NCI-H345 (cell line): ENCODE results near the gene DEDD2.

Source experiments
- DNase-seq: peaks from one replicate; lab custom pipeline; 2025; lab: John Stamatoyannopoulos, UW

DEDD2 gene

DNA sequence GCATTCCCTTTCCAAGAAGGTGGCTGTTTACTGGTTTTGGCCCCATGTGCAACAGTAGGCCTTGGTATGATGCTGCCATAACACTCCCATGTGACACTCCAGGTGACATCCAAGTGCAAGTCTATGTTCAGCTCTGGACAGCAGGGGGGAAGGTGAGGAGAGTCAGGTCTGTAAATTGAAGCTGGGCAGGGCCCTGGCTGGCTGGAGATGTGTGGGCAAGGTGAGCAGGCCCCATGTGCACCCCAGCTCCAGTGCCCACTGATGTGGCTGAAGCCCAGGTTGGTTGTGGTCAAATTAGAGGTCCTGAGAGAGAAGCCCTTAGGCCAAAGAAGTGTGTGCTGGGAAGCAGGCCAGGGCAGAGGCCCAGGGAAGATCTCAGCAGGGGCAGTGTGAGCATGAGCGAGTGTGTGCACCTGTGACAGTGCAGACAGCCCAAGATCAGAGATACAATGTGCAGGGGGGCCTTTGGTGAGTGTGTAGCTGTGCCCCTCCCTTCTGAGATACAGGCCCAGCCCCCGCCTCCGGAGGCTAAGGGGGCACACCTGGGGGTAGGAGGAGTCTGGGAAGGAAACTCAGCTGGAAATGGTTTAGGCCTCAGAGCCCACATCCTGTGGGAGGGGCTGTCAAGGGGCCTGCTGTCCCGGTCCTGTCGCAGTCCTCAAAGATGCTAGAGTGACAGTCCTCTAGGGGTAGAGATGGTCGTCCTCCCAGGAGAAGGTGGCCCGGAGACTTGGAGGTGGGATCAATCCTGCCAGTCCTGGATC lies 18.6 kb downstream of the DEDD2 start:
- DNase-seq = no peak

DNA sequence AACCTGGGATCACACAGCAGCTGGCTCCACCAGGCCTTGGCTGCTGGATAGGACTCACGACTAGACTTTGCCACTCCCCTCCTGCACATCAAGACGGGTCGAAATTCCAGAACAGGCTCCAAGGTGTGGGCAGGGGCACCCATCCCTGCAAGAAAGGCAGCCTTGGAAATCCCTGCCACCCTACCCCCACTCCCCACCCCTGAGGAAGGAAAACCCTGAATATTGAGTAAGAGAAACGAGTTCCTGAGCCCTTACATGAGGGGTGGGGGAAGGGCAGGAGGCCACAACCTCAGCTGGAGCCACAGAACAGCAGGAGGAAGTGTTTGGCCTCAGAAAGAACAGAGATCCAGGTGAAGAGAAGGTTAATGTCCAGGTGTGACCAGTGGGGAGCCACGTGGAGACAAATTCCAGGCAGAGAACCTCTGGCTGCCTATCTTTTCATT lies 20.1 kb downstream of the DEDD2 start:
- no peak for DNase-seq

DNA sequence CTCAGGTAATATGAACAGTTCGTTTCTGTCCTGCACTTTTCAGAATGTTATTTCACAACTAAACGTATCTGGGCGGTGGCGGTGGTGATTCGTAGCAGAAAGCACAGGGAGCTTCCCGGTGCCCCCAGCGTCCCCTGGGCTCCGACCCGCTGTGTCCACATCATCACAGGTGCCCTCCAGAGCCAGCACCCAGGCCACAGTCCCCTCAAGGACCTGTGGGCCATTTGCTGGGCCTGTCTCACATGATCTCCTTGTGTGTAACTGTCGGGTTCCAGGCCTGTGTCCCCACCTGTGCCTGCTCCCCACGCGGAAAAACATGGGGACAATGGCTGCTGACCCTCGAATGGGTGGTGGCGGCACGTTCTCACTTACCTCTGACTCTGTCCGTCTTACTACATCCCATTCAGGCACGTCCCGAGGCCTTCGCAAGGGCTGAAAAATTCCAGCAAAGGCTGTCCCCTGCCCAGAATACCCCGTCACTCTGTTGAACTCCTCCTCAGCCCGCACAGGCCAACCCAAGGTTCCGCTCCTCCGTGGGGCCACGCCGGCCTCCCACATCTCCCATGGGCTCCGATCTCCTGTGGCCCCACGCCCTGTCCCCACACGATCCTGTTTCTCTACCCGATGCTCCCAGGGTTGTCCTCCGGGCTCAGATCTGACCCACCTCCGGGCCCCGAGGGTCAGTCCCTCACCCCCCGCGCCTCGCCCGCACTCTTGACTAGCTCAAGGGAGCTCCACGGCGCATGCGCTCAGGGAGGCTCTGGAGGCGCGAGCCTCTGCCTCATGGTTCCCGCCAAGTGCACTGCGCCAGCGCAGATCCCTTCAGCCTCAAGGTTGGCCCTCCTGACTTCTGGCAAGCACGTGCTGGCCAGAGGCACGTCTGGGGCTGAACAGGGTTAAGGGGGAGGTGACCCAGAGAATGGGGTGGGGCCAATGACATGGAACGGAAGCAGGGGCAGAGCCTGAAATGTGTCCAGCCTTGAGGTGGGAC lies 21.2 kb downstream of the DEDD2 start:
- DNase-seq = no peak

DNA sequence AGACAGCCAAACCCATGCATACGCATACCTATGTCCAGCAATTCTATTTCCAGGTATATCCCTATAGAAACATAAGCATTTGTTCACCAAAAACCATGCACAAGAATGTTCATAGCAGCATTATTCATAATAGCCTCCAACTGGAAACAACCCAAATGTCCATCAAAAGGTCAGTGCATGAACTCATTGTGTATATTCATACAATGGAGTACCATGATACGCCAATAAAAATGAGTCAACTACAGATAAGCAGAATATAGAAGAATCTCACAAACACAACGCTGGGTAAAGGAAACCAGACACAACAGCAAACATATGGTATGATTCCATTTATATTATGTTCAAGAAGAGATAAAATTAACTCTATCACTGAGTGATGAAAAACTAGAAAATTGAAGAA lies 23.8 kb downstream of the DEDD2 start:
- no peak for DNase-seq

DNA sequence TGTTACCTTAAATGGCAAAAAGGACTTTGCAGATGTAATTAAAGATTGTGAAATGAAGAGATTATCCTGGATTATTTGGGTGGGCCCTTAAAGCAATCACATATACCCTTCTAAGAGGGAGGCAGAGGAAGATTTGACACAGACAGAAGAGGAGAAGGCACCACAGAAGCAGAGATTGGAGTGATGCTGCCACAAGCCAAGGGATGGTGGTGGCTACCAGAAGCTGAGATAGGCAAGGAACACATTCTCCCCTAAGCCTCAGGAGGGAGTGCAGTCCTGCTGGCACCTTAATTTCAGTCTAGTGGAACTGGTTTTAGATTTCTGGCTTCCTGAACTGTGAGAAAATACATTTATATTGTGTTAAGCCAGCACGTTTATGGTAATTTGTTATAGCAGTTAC lies 24.2 kb downstream of the DEDD2 start:
- DNase-seq = no peak

DNA sequence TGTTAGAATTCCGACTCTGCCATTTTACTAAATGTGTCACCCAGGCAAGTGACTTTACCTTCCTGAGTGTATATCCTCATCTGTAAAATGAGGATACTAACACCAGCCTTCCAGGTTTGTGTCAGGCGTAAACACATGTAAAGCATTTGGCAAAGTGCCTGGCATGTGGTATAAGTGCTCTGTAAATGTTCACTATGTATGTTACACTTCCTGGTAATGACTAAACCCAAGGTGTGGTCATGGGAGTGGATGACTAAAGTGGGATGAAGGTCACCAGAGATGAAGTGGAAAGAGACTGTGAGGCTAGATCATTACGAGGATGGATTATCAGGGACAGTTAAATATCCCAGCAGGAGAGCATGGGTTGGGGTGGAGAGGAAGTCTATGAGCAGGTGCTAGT lies 25.6 kb downstream of the DEDD2 start:
- DNase-seq = peak; percentile 87

DNA sequence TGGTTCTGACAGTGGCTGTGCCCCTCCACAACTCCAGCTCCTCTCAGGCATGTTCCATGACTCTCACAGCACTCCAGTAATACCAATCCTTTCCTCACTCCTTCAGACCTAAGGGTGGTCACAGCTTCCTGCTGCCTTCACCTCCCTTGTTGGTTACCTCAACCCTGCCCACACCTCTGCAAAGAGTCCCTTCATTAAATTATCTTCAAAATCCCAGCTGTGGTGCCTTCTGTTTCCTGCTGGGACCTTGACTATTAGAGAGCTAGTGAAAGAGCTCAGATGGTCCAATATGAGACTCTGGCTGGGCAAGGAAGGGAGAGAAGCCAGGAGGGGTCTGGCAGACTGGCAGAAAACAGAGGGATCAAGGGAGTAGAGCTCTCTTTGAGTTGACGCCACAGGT lies 26.1 kb downstream of the DEDD2 start:
- DNase-seq = no peak

DNA sequence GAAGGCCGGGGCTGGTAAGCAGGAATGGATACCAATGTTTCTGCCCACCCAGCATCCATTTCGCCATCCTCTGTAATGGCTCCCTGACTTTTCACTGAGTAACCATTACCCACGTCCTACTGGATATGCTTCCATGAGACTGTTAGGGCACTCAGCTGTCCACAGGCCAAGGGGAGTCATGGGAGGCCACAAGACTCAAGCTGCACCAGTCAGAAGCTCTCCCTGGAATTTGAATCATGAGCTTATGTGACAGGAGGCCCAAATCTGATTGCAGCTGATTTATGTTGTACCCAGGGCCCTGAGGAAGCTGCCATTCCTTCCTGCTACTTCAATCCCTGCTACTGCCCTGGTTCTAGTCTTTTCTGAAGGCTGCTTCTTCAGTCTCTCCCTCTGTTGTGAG lies 28.3 kb downstream of the DEDD2 start:
- DNase-seq = no peak

DNA sequence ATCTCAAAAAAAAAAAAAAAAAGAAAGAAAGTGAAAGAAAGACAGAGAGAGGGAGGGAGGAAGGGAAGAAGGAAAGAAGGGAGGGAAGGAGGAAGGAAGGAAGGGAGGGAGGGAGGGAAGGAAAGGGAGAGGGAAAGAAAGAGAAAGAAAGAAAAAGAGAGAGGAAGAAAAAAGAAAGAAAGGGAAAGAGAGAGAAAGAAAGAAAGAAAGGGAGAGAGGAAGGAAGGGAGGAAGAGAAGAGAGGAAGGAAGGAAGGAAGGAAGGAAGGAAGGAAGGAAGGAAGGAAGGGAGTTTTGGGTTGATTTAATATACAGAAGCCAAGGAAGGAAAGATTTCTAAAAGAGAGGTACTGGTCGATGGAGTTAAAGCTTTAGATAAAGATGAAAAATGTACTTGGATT lies 28.8 kb downstream of the DEDD2 start:
- DNase-seq = no peak

DNA sequence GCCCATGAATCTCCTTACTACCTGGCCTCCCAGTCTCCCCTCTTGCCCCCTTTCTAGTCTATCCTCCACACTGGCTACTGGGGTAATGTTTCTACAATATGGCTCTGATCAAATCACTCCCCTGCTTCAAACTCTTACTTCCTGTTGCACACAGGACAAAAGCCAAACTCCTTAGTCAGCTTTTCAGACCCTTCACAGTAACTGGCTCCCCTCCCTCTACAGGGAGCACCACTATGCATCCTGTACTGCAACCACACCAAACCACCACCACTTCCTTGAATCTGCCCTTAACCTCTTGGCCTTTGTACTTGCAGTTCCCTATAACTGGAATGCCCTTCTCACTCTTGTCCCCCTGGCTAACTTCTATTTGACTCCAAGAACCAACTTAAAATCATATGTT lies 32.2 kb downstream of the DEDD2 start:
- DNase-seq = no peak

DNA sequence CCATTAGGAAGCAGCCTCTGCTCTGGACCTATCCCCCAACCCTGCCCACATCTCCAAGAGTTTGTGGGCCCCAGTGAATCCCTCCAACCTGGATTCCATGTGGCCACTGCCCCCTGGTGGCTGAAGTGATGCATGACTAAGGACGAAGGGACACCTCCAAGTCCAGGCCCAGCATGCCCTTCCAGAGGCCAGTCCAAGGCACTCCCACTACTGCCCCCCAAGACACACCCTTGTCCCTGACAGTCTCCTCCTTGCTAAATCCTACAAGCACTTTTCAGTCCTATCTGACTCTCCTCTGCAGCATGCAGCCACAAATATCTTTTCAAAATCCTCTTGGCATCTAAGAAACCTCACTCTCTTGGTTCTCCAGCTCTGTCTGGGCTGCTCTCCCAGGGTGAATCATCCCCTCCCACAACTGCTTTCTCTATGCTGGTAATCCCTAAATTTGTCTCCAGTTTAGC lies 33.0 kb downstream of the DEDD2 start:
- DNase-seq = peak; percentile 64

DNA sequence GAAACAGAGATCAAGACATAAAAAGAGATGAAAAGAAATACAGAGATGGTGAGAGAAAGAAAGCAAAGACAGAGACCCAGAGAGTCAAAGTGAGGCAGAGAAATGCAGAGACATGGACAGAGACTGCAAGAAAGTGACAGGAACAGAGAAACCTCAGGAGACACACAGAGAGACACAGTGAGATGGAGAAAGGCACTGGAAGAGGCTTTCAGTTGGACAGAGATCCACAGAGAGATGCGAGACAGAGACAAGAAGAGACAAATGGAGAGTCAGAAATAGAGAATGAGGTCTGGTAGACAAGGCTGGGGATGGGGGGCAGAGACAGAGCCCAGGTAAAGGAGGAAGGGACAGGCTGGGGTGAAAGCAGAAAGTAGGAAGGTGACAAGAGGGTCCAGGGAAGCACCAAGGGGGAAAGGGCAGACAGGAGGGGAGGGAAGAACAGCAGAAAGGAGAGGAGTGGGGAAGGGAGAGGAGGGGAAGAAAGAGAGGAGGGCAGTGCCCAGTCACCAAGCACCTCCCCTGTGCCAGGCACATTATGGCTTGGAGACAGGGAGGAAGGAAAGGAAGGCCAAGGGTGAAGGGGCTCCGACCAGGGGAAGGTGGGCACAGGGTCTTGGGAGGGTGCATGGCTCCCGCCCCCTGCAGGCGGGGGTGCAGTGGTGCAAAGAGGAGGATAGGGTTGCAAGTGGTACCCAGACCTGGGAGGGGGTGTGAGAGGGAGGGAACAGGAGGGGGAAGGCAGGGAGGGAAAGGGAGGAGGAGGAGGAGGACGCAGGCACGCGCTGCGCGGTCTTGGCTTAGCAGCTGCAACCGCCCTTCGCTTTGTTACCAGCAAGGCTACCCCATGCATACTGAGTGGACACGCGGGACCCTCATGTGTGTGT lies 38.4 kb downstream of the DEDD2 start:
- no peak for DNase-seq

DNA sequence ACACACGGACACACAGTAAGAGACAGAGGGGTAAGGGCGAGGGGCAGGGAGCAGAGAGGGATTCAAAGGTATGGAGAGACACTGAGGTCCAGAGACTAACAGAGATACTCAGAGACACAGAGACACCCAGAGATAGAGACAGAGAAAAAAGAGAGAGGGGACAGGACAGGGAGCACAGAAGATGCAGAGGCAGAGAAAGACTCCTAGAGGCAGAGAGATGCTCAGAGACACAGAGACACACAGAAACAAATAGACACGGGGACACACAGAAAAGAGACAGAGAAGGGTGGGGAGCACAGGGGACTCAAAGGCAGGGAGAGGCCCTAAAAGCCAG lies 39.8 kb downstream of the DEDD2 start:
- DNase-seq = no peak

DNA sequence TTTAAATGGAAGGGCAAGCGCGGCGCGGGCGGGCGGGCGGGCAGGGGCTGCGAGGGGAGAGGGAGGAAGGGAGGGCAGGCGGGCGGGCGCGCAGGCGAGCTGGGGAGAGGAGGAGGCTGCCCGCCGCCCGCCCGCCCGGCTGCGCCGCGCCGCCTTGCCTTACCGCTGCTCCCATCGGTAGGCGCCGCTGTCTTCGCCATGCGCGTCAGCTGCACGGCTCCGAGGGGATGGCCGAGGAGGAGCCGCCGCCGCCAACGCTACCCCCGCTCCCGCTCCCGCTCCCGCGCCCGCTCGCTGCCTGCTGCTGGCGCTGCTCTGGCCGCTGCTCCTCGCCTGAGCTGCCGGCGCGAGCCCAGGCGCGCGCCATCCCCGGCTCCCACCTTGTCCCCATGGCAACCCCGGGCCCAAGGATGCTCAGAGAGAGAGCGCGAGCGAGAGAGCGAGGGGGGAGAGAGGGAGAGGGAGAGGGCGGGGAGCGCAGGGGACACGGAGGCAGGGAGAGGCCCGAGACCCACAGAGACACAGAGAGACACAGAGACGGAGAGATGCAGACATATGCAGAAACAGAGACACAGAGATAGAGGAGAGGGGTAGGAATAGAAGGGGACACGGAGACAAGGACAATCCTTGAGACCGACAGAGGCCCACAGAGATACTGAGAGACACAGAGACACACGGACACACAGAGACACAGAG lies 40.3 kb downstream of the DEDD2 start:
- DNase-seq = peak; percentile 82

DNA sequence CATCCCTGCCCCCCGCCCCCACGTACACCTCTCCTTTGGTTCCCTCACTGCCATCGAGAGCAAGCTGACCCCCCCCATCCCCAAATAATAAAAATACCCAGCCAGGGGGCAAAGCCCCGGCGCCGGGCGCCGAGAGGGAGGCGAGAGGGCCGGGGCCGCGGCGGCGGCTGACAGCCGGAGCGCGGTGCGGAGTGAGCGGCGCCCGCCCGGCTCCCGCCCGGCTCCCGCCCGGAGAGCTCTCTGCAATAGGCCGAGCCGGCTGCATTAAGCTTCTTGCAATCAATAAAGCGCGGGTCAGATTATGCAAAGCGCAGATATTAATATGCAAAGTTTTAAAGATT lies 40.9 kb downstream of the DEDD2 start:
- DNase-seq = no peak

DNA sequence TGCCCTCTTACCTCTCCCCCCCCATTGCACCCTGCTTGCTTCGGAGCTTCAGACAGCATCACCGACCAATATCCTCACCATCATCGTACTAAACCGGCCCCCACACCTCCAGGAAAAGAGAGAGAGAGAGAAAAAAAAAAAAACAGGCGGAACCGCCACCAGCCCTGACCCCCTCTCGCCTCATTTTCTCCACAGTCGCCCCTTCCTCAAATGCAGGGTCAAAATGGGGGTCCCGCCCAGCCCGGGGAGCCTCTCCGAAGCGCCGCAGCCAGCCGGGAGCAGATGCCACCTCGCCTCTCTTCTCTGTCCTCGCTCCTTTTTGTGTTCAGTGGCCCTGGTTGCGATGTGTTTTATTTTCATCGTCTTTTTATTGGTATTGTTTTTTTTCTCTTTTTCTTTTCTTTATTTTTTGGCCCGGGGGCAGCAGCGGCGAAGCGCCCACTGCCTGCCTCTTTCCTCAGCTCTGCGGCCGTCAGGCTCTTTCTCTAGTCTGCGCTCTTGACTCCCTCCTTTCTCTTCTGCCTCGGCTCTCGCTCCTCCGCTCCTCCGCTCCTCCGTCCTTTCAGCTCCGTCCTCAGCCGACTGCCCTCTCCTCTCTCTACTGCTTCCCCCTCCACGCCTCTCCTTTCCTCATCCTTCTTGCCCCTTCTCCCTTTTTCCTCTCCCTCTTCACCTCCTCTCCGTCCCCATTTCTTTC lies 41.4 kb downstream of the DEDD2 start:
- no peak for DNase-seq

DNA sequence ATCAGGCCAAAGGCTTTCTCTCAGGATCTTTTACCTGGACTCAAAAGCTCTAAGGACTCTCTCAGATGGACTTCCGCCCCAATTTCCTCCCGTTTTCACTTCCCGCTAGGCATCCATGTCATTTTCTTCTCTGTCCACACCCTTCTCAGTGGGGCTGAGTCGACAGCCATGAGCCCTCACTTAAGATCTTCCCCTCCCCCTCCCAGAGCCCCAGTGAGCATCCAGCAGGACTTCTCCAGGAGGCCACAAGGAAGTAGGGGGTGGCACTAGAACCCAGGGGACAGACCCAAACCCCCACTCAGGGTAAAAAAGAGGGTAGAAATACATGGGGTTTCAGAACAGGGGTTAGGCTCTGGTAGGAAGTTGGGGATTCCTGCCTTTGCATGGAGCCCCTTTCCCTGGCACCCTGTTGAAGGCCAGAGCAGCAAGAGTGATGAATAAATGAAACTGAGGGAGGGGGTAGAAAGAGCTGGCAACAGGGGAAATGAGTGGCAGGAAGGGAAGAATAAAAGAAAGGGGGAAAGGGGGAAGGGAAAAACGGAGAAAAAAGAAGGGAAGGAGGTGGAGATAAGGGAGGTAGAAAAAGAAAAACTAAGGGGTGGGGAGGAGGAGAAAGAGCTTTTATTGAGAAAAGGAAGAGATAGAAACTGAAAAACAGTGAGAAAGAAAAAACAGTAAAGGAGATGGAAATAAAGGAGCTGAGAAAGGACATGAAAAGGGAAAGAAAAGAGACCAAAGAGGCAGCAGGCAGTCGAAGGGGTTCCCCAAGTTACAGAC lies 42.3 kb downstream of the DEDD2 start:
- no peak for DNase-seq

DNA sequence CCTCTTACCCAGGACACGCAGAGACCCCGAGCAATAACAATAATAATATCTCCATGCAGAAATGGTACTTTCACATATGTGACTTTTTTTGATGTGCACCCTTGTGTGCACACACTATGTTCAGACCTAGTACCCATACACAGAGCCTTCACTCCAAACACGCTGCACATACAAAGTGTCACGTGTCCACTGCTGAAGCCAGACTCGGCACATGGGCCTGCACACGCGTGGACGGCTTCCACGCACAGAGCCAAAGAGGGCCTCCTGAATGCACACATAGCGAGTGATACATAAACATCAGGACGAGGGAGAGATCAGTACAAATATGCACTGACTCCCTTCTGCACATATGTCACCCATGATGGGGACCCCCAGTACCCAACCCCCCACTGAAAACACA lies 43.3 kb downstream of the DEDD2 start:
- DNase-seq = no peak

DNA sequence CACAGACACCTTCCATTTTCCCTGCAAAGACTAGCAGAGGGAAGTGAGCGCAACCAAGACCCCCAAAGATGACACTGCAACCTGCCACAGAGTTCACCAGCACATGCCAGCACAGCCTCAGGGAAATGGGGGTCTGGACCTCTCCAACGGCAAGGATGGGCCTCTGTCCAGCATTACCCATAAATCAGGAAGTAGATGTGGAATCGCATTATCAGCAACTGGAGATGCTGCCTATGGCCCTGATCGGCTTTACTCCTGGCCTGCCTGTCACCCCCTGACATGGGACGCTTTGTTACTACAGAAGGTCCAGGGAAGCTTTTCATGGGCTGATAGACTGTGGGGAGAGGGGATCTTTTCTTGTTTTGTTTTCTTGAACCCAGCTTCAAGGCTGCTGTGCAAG lies 43.8 kb downstream of the DEDD2 start:
- DNase-seq = no peak

DNA sequence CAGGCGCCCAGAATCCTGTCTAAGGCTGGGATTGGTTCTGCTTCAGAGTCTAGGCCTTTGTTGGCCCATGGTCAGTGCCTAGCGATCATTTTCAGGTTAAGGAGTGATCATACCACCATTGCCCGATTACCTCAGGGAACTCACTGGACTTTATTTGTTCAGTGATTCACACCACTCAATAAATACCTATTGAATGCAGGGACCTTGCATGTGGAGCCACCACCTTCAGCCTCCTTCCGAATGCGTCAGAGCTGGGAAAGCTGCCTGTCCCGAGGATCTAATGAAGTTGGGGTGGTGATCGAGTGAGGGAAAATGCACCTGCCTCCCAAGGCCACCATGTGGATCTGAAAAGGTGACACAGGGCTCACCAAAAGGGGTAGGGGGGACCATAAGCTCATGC lies 45.2 kb downstream of the DEDD2 start:
- DNase-seq = no peak
